Activated naive CD4-positive, alpha-beta T cell treated with anti-CD3 and anti-CD28 coated beads, Interleukin-2, amount 50 U/mL, for 24 hours (primary cell): ENCODE measurements around the gene ELMO2.
"Not testable (repeated sequence)": the region's sequence is repeated elsewhere in the genome, so short reads cannot be mapped to it uniquely, and the experiment has no call there.

Experiments
- H3K27ac Mint-ChIP-seq: one replicate; pipeline ENCODE4 v1.8.0; 2021; ENCODE audit warnings: mild to moderate bottlenecking, mixed read lengths
- H3K27me3 Mint-ChIP-seq: one replicate; pipeline ENCODE4 v1.8.0; 2021; ENCODE audit warnings: mixed read lengths
- H3K36me3 Mint-ChIP-seq: one replicate; pipeline ENCODE4 v1.8.0; 2021; ENCODE audit warnings: mixed read lengths
- H3K4me1 Mint-ChIP-seq: one replicate; pipeline ENCODE4 v1.8.0; 2021; ENCODE audit warnings: mixed read lengths
- H3K4me3 Mint-ChIP-seq: one replicate; pipeline ENCODE4 v1.8.0; 2021; ENCODE audit warnings: mild to moderate bottlenecking, mixed read lengths
- H3K9me3 Mint-ChIP-seq: one replicate; pipeline ENCODE4 v1.8.0; 2021; ENCODE audit warnings: mixed read lengths

ELMO2 gene

GRCh38 chr20:46394872-46395760 is 11.3 kb downstream of the ELMO2 start:
- Mint-ChIP-seq H3K4me1 (peaks cover 23% of the 10 kb centered on the region), H3K27ac (no peak overlapping the region), H3K27me3 (no peaks in the 10 kb centered on the region), H3K9me3 (no peaks in the 10 kb centered on the region), H3K36me3 (peaks cover 18% of the 10 kb centered on the region), H3K4me3 (no peak overlapping the region)

GRCh38 chr20:46393967-46394366 is 12.4 kb downstream of the ELMO2 start:
- Mint-ChIP-seq H3K4me1 (peaks cover 13% of the 10 kb centered on the region), H3K27ac (no peak overlapping the region), H3K27me3 (no peaks in the 10 kb centered on the region), H3K9me3 (no peaks in the 10 kb centered on the region), H3K36me3 (peaks cover 18% of the 10 kb centered on the region), H3K4me3 (no peak overlapping the region)

- H3K36me3 Mint-ChIP-seq = peaks cover 24% of the 10 kb centered on the region
- H3K4me1 Mint-ChIP-seq = no peaks in the 10 kb centered on the region
- no peaks in the 10 kb centered on the region for H3K9me3 Mint-ChIP-seq
- H3K27ac Mint-ChIP-seq = no peak overlapping the region
- H3K27me3 Mint-ChIP-seq = no peaks in the 10 kb centered on the region
- no peak overlapping the region for H3K4me3 Mint-ChIP-seq
Measured at GRCh38 chr20:46388937-46389336, 17.5 kb downstream of the ELMO2 start.

DNA sequence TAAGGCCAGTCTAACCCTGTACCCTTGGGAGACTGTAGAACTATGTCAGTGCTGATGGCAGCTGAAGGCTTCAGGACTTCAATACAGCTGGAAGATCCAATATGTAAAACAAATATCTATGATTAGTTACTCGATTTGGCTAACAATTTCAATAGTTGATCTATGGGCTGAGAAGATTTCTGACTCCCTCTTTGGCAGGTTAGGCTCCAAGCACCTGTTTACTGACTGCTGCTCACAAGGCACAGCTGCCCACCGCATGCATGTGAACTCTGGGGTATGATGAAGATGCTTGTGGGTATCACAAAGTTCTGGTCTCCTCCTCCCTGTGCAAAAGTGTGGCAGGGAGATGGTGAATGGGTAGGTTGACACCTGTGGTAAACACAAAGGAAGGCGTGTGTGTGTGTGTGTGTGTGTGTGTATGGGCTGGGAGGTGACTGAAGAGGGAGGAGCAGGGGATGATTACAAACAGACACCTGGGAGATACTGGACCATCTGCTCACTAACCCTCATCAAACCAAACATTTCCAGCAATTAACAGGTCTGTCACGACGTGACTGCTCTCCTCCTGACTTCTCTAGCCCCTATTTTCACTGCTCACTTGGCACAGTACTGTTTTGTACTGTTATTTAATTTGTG is 18.1 kb downstream of the ELMO2 start:
- Mint-ChIP-seq H3K27ac (no peak overlapping the region), H3K4me3 (no peak overlapping the region), H3K36me3 (peaks cover 24% of the 10 kb centered on the region), H3K9me3 (no peaks in the 10 kb centered on the region), H3K4me1 (no peaks in the 10 kb centered on the region), H3K27me3 (no peaks in the 10 kb centered on the region)

- H3K4me3 Mint-ChIP-seq, H3K9me3 Mint-ChIP-seq, H3K27me3 Mint-ChIP-seq, H3K4me1 Mint-ChIP-seq, H3K27ac Mint-ChIP-seq: not testable (repeated sequence)
- H3K36me3 Mint-ChIP-seq = peaks cover 17% of the 10 kb centered on the region
Measured at GRCh38 chr20:46387054-46387453, 19.4 kb downstream of the ELMO2 start.

DNA sequence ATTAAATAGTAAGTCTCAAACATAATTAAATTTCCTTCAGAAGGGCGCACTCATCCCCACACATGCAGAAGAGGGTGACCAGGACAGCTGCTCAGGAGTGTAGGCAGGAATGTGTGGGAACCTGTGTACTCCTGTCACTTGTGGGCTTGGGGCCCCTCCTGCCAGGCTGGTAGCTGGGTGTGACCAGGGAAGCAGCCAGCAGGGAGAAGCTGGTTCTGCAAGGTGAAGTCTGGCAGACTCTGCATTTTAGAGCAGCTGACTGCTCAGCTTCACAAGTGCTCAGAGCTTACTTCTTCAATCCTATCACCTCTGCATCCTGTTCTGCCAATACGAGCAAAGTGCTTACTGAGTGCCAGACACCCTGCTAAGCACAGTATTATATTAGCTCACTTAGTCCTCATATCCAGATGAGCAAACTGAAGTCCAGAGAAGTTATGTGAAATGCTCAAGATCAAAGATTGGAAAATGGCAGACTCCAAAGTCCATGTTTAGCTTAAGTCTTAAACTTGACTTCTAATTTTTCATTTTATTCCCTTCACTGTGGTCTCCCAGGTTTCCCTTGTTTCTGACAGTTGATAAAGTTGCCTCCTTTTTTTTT is 27.9 kb downstream of the ELMO2 start:
- H3K27me3 Mint-ChIP-seq = no peaks in the 10 kb centered on the region
- H3K27ac Mint-ChIP-seq = peak overlapping the region; percentile 74
- no peaks in the 10 kb centered on the region for H3K4me1 Mint-ChIP-seq
- H3K9me3 Mint-ChIP-seq = no peaks in the 10 kb centered on the region
- H3K4me3 Mint-ChIP-seq = no peak overlapping the region
- H3K36me3 Mint-ChIP-seq = peaks cover 16% of the 10 kb centered on the region

- H3K27ac Mint-ChIP-seq = no peak overlapping the region
- no peaks in the 10 kb centered on the region for H3K9me3 Mint-ChIP-seq
- no peaks in the 10 kb centered on the region for H3K4me1 Mint-ChIP-seq
- no peaks in the 10 kb centered on the region for H3K27me3 Mint-ChIP-seq
- H3K36me3 Mint-ChIP-seq = peaks cover 22% of the 10 kb centered on the region
- H3K4me3 Mint-ChIP-seq = no peak overlapping the region
Measured at GRCh38 chr20:46377518-46377917, 28.9 kb downstream of the ELMO2 start.

GRCh38 chr20:46376196-46376785 is 30.1 kb downstream of the ELMO2 start:
- Mint-ChIP-seq H3K4me3 (no peak overlapping the region), H3K27ac (peak overlapping the region; percentile 4), H3K9me3 (no peaks in the 10 kb centered on the region), H3K27me3 (no peaks in the 10 kb centered on the region), H3K36me3 (peaks cover 27% of the 10 kb centered on the region), H3K4me1 (no peaks in the 10 kb centered on the region)

GRCh38 chr20:46375771-46376170 is 30.6 kb downstream of the ELMO2 start:
- no peak overlapping the region for H3K27ac Mint-ChIP-seq
- no peak overlapping the region for H3K4me3 Mint-ChIP-seq
- no peaks in the 10 kb centered on the region for H3K4me1 Mint-ChIP-seq
- peaks cover 29% of the 10 kb centered on the region for H3K36me3 Mint-ChIP-seq
- H3K27me3 Mint-ChIP-seq = no peaks in the 10 kb centered on the region
- no peaks in the 10 kb centered on the region for H3K9me3 Mint-ChIP-seq

GRCh38 chr20:46374383-46374782 is 32.0 kb downstream of the ELMO2 start:
- Mint-ChIP-seq H3K9me3 (no peaks in the 10 kb centered on the region), H3K4me3 (no peak overlapping the region), H3K27me3 (no peaks in the 10 kb centered on the region), H3K36me3 (peaks cover 27% of the 10 kb centered on the region), H3K4me1 (peaks cover 2% of the 10 kb centered on the region), H3K27ac (no peak overlapping the region)

DNA sequence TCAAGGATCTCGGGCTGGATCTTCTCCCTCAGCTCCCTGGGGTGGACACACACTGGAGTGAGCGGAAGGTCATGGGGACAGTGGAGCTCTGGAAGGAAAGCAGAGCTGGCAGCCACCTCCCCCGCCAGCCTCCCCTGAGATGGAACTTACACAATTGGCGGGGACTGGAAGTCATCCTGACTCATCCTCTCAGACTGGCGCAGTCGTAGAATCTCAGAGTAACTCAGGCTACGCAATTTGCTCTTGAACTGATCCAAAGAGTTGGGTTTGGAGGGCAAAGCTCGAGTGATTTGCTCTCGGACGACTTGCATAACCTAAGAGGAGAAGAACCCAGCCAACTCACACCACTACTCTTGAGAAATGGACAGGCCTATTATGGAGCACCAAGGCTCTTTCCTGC is 34.8 kb downstream of the ELMO2 start:
- Mint-ChIP-seq H3K4me1 (peaks cover 19% of the 10 kb centered on the region), H3K9me3 (no peaks in the 10 kb centered on the region), H3K27me3 (no peaks in the 10 kb centered on the region), H3K4me3 (no peak overlapping the region), H3K27ac (no peak overlapping the region), H3K36me3 (peaks cover 28% of the 10 kb centered on the region)

DNA sequence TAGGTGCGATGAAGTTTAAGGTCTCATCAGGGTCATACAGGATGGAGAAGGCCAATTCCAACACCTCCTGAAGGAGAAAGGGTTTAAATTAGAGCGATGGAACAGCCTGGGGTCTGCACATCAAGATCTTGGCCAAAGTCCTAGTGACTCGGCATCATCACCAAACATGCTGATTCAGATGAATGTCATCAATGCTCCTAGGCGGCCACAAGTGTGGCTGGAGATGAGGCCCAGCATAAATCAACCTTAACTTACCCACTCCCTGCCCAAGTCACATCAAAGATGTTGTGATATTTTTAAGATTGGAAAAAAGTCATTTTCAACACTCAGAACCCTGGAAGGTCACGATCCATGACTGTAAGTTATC is 37.5 kb downstream of the ELMO2 start:
- H3K4me3 Mint-ChIP-seq = no peak overlapping the region
- no peaks in the 10 kb centered on the region for H3K9me3 Mint-ChIP-seq
- peaks cover 42% of the 10 kb centered on the region for H3K4me1 Mint-ChIP-seq
- peaks cover 28% of the 10 kb centered on the region for H3K36me3 Mint-ChIP-seq
- peak overlapping the region; percentile 52 for H3K27ac Mint-ChIP-seq
- H3K27me3 Mint-ChIP-seq = no peaks in the 10 kb centered on the region

- no peaks in the 10 kb centered on the region for H3K27me3 Mint-ChIP-seq
- H3K4me1 Mint-ChIP-seq = peaks cover 48% of the 10 kb centered on the region
- H3K4me3 Mint-ChIP-seq = no peak overlapping the region
- H3K9me3 Mint-ChIP-seq = no peaks in the 10 kb centered on the region
- H3K36me3 Mint-ChIP-seq = peaks cover 29% of the 10 kb centered on the region
- H3K27ac Mint-ChIP-seq = peak overlapping the region; percentile 52
Measured at GRCh38 chr20:46367967-46368901, 38.2 kb downstream of the ELMO2 start.

DNA sequence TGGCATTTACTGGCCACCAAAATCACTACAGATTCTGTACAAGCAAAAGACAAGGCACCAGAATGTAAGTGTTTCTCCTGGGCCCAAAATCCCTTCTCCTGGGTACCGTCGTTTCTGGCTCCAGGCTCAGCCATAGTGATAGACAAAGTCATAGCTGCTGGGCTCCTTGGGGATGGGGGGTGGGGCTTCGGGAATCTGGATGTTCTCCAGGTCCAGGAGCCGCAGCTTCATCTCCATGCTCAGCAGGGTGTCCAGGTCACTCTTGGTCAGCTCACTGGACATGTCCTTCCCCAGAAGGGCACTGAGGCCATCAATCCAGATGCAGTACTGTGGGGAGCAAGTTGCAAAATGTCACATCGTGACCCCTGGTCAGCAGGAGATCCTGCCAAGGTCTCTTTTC is 39.2 kb downstream of the ELMO2 start:
- H3K27ac Mint-ChIP-seq = peak overlapping the region; percentile 48
- H3K36me3 Mint-ChIP-seq = peaks cover 28% of the 10 kb centered on the region
- no peak overlapping the region for H3K4me3 Mint-ChIP-seq
- H3K4me1 Mint-ChIP-seq = peaks cover 58% of the 10 kb centered on the region
- no peaks in the 10 kb centered on the region for H3K9me3 Mint-ChIP-seq
- H3K27me3 Mint-ChIP-seq = no peaks in the 10 kb centered on the region

- Mint-ChIP-seq H3K27ac (peak overlapping the region; percentile 48), H3K36me3 (peaks cover 29% of the 10 kb centered on the region), H3K27me3 (no peaks in the 10 kb centered on the region), H3K4me3 (no peak overlapping the region), H3K9me3 (no peaks in the 10 kb centered on the region), H3K4me1 (peaks cover 62% of the 10 kb centered on the region)
Measured at GRCh38 chr20:46366826-46367225, 39.6 kb downstream of the ELMO2 start.
